GM12878 (cell line): ENCODE measurements around the gene CRYL1. TPM values are rescaled to one million over a fixed set of nuclear protein-coding genes. Genes with fewer than 3 reads are reported as not detected.

ENCODE experiments used
- ATAC-seq: fragments of 200-7000 bp; cut with Tn5 transposase; 3 replicates; pipeline ENCODE4 v1.9.1; 2020; ENCODE audit warnings: mild to moderate bottlenecking, moderate library complexity
- BruUV-seq: library from RNA; stranded (reverse); fragments of 400-500 nt; replicated peaks from 2 replicates; lab custom pipeline; 2021; lab: Mats Ljungman, UMichigan
- CTCF ChIA-PET: fragments of 300-600 bp; sonication (Branson Sonifier 250); formaldehyde crosslinking; extraction: SDS; loops from one replicate; lab custom pipeline; 2021; ENCODE audit warnings: inconsistent platforms; lab: Yijun Ruan, JAX
- POLR2A ChIA-PET: fragments of 350-600 bp; formaldehyde crosslinking; extraction: SDS; loops from one replicate; lab custom pipeline; 2021; ENCODE audit warnings: inconsistent platforms; lab: Charles Lee
- RAD21 ChIA-PET: fragments of 300-600 bp; sonication (Branson Sonifier 250); formaldehyde crosslinking; loops from one replicate; lab custom pipeline; 2023; ENCODE audit warnings: antibody characterized with exemption; ENCODE audit not compliant: unreplicated experiment; lab: Charles Lee
- SMC1A ChIA-PET: fragments of 300-600 bp; sonication (Branson Sonifier 250); formaldehyde crosslinking; loops from one replicate; lab custom pipeline; 2023; ENCODE audit not compliant: unreplicated experiment, uncharacterized antibody; lab: Charles Lee
- DNase-seq: peaks from one replicate; pipeline ENCODE4 v3.0.0-alpha.2; 2011; ENCODE audit warnings: low read depth, low spot score
- FAIRE-seq: peaks from 3 replicates; lab custom pipeline; 2011; peaks lifted over from hg19 to GRCh38; lab: Jason Lieb, UNC
- H2AFZ ChIP-seq: 2 replicates; pipeline ENCODE4 v1.6.0; 2011; ENCODE audit warnings: low read depth, low read length, control low read depth; ENCODE audit not compliant: control insufficient read depth
- H3K27ac ChIP-seq: 2 replicates; pipeline ENCODE4 v1.5.1; 2011; ENCODE audit warnings: control low read depth; ENCODE audit not compliant: control insufficient read depth, insufficient read depth
- H3K27me3 ChIP-seq, 2 experiments: replicated peaks in 1 of 2; 2 replicates each; pipeline versions ENCODE4 v1.6.0 to v1.6.1; 2011; ENCODE audit warnings: low read length in 1 of 2; ENCODE audit not compliant: control insufficient read depth in 2 of 2, insufficient read depth in 2 of 2
- H3K36me3 ChIP-seq, 2 experiments: 2 replicates each; pipeline ENCODE4 v1.5.1; 2011; ENCODE audit warnings: low read length in 1 of 2; ENCODE audit not compliant: control insufficient read depth in 2 of 2, insufficient read depth in 2 of 2
- H3K4me1 ChIP-seq: 2 replicates; pipeline ENCODE4 v1.6.1; 2011; ENCODE audit warnings: mild to moderate bottlenecking, low read length, moderate library complexity, mixed read lengths; ENCODE audit not compliant: control insufficient read depth, insufficient read depth
- H3K4me2 ChIP-seq: 2 replicates; pipeline ENCODE4 v1.6.0; 2011; ENCODE audit warnings: control low read depth; ENCODE audit not compliant: control insufficient read depth, insufficient read depth
- H3K4me3 ChIP-seq: fragments of 200-600 bp; sonication (generic); 2 replicates; pipeline ENCODE4 v1.5.1; 2016
- H3K79me2 ChIP-seq: 2 replicates; pipeline ENCODE4 v1.6.0; 2011; ENCODE audit warnings: low read length; ENCODE audit not compliant: control insufficient read depth, insufficient read depth
- H3K9ac ChIP-seq: 2 replicates; pipeline ENCODE4 v1.8.0; 2011; ENCODE audit warnings: low read length, control low read depth, mixed read lengths; ENCODE audit not compliant: control insufficient read depth, insufficient read depth
- H3K9me3 ChIP-seq: replicated peaks from 3 replicates; pipeline ENCODE4 v1.5.1; 2011; ENCODE audit warnings: mild to moderate bottlenecking, low read length; ENCODE audit not compliant: control insufficient read depth, insufficient read depth
- H4K20me1 ChIP-seq: 2 replicates; pipeline ENCODE4 v1.6.0; 2011; ENCODE audit not compliant: control insufficient read depth, insufficient read depth
- BCL3 ChIP-seq: IDR thresholded peaks from 2 replicates; pipeline ENCODE4 v1.6.1; 2011; ENCODE audit warnings: borderline replicate concordance, low read depth, mild to moderate bottlenecking, moderate library complexity, low read length; ENCODE audit not compliant: insufficient read depth, poor library complexity, severe bottlenecking
- CBX3 ChIP-seq: fragments of 200-600 bp; sonication (generic); IDR thresholded peaks from 2 replicates; pipeline ENCODE4 v1.6.1; 2016; ENCODE audit warnings: low read depth, borderline replicate concordance
- CHD1 ChIP-seq: IDR thresholded peaks from 2 replicates; pipeline ENCODE4 v1.6.1; 2012; ENCODE audit warnings: low read depth, low read length, improper control_type of control experiment
- CREM ChIP-seq: IDR thresholded peaks from 2 replicates; pipeline ENCODE4 v1.6.1; 2014; ENCODE audit warnings: antibody characterized with exemption, low read depth
- EGR1 ChIP-seq, 2 experiments: IDR thresholded peaks; 1 replicate in 1 of 2; 2 replicates in 1 of 2; pipeline ENCODE4 v1.6.1; 2011 to 2012; ENCODE audit warnings: low read depth in 2 of 2, low read length in 2 of 2, borderline replicate concordance in 1 of 2, mild to moderate bottlenecking in 1 of 2, moderate library complexity in 1 of 2
- PML ChIP-seq: IDR thresholded peaks from 2 replicates; pipeline ENCODE4 v1.6.1; 2012; ENCODE audit warnings: low read length, inconsistent platforms
- POLR2A ChIP-seq: IDR thresholded peaks from 2 replicates; pipeline ENCODE4 v1.6.1; 2011; ENCODE audit warnings: low read depth, mild to moderate bottlenecking, low read length
- RUNX3 ChIP-seq: IDR thresholded peaks from 2 replicates; pipeline ENCODE4 v1.6.1; 2012; ENCODE audit warnings: low read length, inconsistent platforms
- SIN3A ChIP-seq: IDR thresholded peaks from 2 replicates; pipeline ENCODE4 v1.6.1; 2012; ENCODE audit warnings: low read depth, low read length, improper control_type of control experiment
- SP1 ChIP-seq: IDR thresholded peaks from one replicate; pipeline ENCODE4 v1.6.1; 2011; ENCODE audit warnings: low read depth, low read length
- WGBS: methylation state at CpG from one replicate; pipeline ENCODE4 v1.1.6; 2016; ENCODE audit warnings: low lambda C conversion rate; ENCODE audit not compliant: insufficient replicate concordance, insufficient coverage; ENCODE audit errors: missing lambda C conversion rate; 5-methylcytosine and 5-hydroxymethylcytosine counted together
- in situ Hi-C: fragments of 300-500 bp; cut with MboI; formaldehyde crosslinking; loops from 9 replicates; pipeline ENCODE4 v1.14.3; 2018; ENCODE audit warnings: mixed read lengths
- intact Hi-C: fragments of 100-400 bp; cut with micrococcal nuclease; formaldehyde crosslinking; loops from one replicate; pipeline ENCODE4 v1.14.2; 2022; ENCODE audit not compliant: unreplicated experiment
- polyA plus RNA-seq, 11 experiments: library from polyadenylated mRNA; depleted of rRNA in 4 of 11; unstranded in 6 of 11; stranded (reverse) in 5 of 11; fragments of >200 nt; fragmentation: Nextera tagmentation in 4 of 11; fragmentation: Illumina TruSeq in 1 of 11; extraction: Ambion mirVana in 4 of 11; extraction: Trizol in 1 of 11; gene quantifications; 1 replicate in 1 of 11; 2 replicates in 10 of 11; pipeline versions ENCODE4 v1.2.1 to v1.2.3, GENCODE V29; 2011 to 2016; ENCODE audit warnings: inconsistent platforms in 2 of 11, missing spikeins in 2 of 11, low read depth in 1 of 11
- total RNA-seq, 4 experiments: library from RNA; depleted of rRNA in 3 of 4; stranded (reverse); fragments of >200 nt in 3 of 4; fragmentation: Illumina TruSeq in 1 of 4; extraction: Trizol in 1 of 4; gene quantifications; 2 replicates each; pipeline versions ENCODE4 v1.2.1 to v1.2.3, GENCODE V29; 2013 to 2021
- TF ChIP-seq, protein P1 (sequence below): fragments of 450-650 bp; IDR thresholded peaks from 2 replicates; pipeline ENCODE4 v1.6.1; 2017; ENCODE audit warnings: antibody characterized with exemption, mild to moderate bottlenecking, moderate library complexity

The CRYL1 gene
- total and polyA plus RNA-seq, 10 of the 15 experiments (the other 5 are each of a cell fraction or from before 2014, with no cell fraction given), result 5.5 to 36.7 (median 12.2) TPM

DNA sequence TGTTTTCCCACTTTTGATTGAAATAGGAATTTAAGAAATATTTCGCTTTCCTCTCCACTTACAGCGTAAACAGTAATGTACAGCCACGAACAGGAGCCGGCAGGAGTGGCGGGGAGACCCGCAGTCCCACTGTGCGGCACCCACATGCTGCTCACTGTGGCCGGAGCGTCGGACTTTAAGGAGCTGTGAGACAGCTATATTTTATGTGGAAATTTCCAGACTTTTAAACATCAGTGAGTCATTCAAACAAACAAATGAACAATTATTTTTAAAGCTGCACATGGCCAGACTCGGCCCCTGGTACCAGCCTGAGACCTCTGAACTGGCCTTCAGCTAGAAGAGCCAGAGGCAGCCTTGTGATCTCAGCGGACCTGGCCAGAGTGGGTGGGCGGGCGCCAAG is 52.5 kb downstream of the CRYL1 start:
- no peak overlapping the region for H2AFZ ChIP-seq
- DNase-seq, result no peak
- H4K20me1 ChIP-seq, result no peaks in the 10 kb centered on the region
- no peak for ATAC-seq
- BruUV-seq, result no TSS peak
- TF ChIP-seq SP1 (no peak), POLR2A (no peak), CREM (no peak), SIN3A (no peak), RUNX3 (no peak), BCL3 (no peak), CHD1 (no peak), CBX3 (no peak), EGR1 (IDR thresholded peaks at IDR 0.05; ENCODE audit: borderline replicate concordance in 1 of 2, low read depth in 2 of 2, low read length in 2 of 2) (no peak), PML (no peak)
- TF ChIP-seq, protein P1, sequence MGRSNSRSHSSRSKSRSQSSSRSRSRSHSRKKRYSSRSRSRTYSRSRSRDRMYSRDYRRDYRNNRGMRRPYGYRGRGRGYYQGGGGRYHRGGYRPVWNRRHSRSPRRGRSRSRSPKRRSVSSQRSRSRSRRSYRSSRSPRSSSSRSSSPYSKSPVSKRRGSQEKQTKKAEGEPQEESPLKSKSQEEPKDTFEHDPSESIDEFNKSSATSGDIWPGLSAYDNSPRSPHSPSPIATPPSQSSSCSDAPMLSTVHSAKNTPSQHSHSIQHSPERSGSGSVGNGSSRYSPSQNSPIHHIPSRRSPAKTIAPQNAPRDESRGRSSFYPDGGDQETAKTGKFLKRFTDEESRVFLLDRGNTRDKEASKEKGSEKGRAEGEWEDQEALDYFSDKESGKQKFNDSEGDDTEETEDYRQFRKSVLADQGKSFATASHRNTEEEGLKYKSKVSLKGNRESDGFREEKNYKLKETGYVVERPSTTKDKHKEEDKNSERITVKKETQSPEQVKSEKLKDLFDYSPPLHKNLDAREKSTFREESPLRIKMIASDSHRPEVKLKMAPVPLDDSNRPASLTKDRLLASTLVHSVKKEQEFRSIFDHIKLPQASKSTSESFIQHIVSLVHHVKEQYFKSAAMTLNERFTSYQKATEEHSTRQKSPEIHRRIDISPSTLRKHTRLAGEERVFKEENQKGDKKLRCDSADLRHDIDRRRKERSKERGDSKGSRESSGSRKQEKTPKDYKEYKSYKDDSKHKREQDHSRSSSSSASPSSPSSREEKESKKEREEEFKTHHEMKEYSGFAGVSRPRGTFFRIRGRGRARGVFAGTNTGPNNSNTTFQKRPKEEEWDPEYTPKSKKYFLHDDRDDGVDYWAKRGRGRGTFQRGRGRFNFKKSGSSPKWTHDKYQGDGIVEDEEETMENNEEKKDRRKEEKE, result no peak
- no peak overlapping the region for H3K9ac ChIP-seq
- H3K4me3 ChIP-seq, result no peak overlapping the region
- H3K79me2 ChIP-seq, result no peaks in the 10 kb centered on the region
- no peak overlapping the region for H3K27ac ChIP-seq
- no peaks in the 10 kb centered on the region for H3K36me3 ChIP-seq
- no peak for FAIRE-seq
- H3K4me2 ChIP-seq, result no peak overlapping the region
- ChIA-PET SMC1A (no interaction called here), RAD21 (interaction anchor here (1.1 kb wide), 1 partner anchor 61 kb away, joined by 3 read pairs; no protein-coding TSS in a partner anchor), POLR2A (no interaction called here), CTCF (interaction anchor here (0.8 kb wide), 1 partner anchor 276 kb away, joined by 4 read pairs; no protein-coding TSS in a partner anchor)
- in situ Hi-C loops (loop anchor here (5.0 kb wide), 1 partner anchor 51 kb away; no protein-coding TSS in a partner anchor), intact Hi-C loops (no loop called here)
- H3K4me1 ChIP-seq, result peaks cover 15% of the 10 kb centered on the region
- H3K27me3 ChIP-seq, result no peaks in the 10 kb centered on the region
- no peaks in the 10 kb centered on the region for H3K9me3 ChIP-seq
- 97% methylated on average over 14 of the region's 14 CpGs for WGBS
